Superior temporal gyrus (tissue), 1 donor: ENCODE data around the gene RAB11FIP3.
A peak's percentile ranks its signal among the peaks of the same experiment; 100 is the strongest.

Experiments
- DNase-seq: peaks from one replicate; pipeline ENCODE4 v3.0.0-alpha.2; 2016; ENCODE audit errors: extremely low spot score

Gene RAB11FIP3

GRCh38 chr16:518858-519257 is 93.4 kb downstream of the RAB11FIP3 start:
- no peak for DNase-seq

- DNase-seq = no peak
Measured at GRCh38 chr16:519425-519824, 94.0 kb downstream of the RAB11FIP3 start.

GRCh38 chr16:519841-520687 is 94.6 kb downstream of the RAB11FIP3 start:
- no peak for DNase-seq

- DNase-seq = no peak
Measured at GRCh38 chr16:520847-521246, 95.4 kb downstream of the RAB11FIP3 start.

GRCh38 chr16:521381-522210 is 96.1 kb downstream of the RAB11FIP3 start:
- DNase-seq = no peak

GRCh38 chr16:522320-523096 is 97.1 kb downstream of the RAB11FIP3 start:
- DNase-seq = no peak

- no peak for DNase-seq
Measured at GRCh38 chr16:523097-523741, 97.8 kb downstream of the RAB11FIP3 start.

- no peak for DNase-seq
Measured at GRCh38 chr16:524274-525040, 99.0 kb downstream of the RAB11FIP3 start.

- no peak for DNase-seq
Measured at GRCh38 chr16:525123-525519, 99.7 kb downstream of the RAB11FIP3 start.

- peak; percentile 36 for DNase-seq
Measured at GRCh38 chr16:525520-526180, 100.2 kb downstream of the RAB11FIP3 start.

GRCh38 chr16:526181-527014 is 100.9 kb downstream of the RAB11FIP3 start:
- DNase-seq = peak; percentile 12

GRCh38 chr16:527015-527903 is 101.8 kb downstream of the RAB11FIP3 start, which contains the start of gene CAPN15:
TSS of gene CAPN15 (plus strand) at chr16:527712. CDS start at chr16:546839, 19,127 bp downstream.
- peak; percentile 81 for DNase-seq

GRCh38 chr16:528111-529011 is 102.9 kb downstream of the RAB11FIP3 start:
- no peak for DNase-seq

- DNase-seq = no peak
Measured at GRCh38 chr16:529012-529575, 103.6 kb downstream of the RAB11FIP3 start.

GRCh38 chr16:530111-530817 is 104.8 kb downstream of the RAB11FIP3 start:
- DNase-seq = no peak

- DNase-seq = no peak
Measured at GRCh38 chr16:531494-532125, 106.2 kb downstream of the RAB11FIP3 start.
